ENCODE measurements around the gene HS1BP3.

HS1BP3 gene

GRCh38 chr2:20691076-20691734 is 40.3 kb upstream of the HS1BP3 start:
- TF ChIP-seq, protein P1, sequence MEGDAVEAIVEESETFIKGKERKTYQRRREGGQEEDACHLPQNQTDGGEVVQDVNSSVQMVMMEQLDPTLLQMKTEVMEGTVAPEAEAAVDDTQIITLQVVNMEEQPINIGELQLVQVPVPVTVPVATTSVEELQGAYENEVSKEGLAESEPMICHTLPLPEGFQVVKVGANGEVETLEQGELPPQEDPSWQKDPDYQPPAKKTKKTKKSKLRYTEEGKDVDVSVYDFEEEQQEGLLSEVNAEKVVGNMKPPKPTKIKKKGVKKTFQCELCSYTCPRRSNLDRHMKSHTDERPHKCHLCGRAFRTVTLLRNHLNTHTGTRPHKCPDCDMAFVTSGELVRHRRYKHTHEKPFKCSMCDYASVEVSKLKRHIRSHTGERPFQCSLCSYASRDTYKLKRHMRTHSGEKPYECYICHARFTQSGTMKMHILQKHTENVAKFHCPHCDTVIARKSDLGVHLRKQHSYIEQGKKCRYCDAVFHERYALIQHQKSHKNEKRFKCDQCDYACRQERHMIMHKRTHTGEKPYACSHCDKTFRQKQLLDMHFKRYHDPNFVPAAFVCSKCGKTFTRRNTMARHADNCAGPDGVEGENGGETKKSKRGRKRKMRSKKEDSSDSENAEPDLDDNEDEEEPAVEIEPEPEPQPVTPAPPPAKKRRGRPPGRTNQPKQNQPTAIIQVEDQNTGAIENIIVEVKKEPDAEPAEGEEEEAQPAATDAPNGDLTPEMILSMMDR (IDR thresholded peaks at IDR 0.05; ENCODE audit: insufficient read depth, low read depth, low read length, missing control alignments) = no peak
- no peak overlapping the region for H3K4me3 ChIP-seq (ENCODE audit: low read length)
- DNase-seq (ENCODE audit: low read depth) = no peak

DNA sequence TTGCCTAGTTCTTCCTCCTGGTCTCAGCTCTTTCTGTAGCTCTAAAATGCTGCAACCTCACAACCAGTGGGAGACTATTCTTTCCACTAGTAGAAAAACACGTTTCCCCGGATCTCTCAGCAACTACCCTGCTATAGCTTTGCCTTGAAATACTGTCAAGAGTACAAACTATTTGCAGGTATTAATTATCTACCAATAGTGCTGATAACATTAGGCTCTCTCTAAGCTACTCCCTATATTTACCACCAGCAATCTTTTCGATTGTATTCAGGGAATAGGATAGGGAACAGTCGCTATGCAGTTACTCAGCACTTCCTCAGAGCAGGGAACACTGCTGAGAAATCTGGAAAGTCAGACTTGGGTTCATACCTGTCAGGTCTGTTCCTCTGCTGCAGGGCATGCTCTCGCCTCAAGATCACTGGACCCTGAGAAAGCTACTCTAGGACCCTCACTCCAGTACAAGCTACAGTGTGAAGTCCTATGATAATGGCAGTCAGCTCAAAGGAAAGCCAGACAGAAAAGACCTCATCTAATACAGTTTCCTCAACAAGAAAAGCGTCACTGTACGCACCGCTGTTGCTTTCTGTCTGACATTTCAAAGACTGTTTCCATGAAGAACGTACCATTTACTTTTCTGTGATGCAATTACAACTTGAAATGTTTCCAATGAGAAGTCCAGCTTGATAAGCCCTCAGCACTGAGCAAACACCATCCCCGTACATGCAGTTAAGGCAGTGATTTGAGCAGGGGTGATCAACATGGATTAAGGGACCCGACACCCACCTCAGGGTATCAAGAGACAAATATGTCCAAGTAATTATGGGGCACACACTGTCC is 38.7 kb upstream of the HS1BP3 start:
- TF ChIP-seq, protein P1 (IDR thresholded peaks at IDR 0.05; ENCODE audit: insufficient read depth, low read depth, low read length, missing control alignments) = no peak
- no peak overlapping the region for H3K4me3 ChIP-seq (ENCODE audit: low read length)
- no peak for DNase-seq (ENCODE audit: low read depth)

DNA sequence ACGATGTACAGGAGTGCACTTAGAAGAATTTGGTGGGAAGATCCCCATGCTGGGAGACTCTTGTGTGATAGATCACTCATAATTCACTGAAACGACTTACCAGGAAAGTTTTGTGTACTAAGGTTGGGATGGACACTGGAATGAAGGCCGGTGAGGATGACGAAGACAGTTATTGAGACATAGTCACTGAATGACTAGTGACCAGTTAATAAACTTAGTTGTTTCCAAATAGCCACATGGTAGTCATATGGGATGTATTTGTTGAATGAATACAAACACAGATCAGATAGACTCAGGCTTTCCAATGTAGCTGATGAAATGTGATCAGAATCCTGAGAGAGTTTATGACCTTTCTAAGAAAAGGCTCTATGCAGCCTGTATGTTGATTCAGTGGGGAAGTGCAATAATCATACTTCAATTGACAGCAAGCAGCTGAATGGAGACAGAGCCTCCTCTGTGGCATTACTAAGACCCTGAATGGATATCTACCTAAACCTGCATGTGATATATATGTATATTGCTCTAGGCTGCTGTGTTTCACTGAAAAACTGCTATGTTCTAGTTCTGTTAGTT is 36.4 kb upstream of the HS1BP3 start:
- no peak overlapping the region for H3K4me3 ChIP-seq (ENCODE audit: low read length)
- TF ChIP-seq, protein P1 (IDR thresholded peaks at IDR 0.05; ENCODE audit: insufficient read depth, low read depth, low read length, missing control alignments) = no peak
- no peak for DNase-seq (ENCODE audit: low read depth)

DNA sequence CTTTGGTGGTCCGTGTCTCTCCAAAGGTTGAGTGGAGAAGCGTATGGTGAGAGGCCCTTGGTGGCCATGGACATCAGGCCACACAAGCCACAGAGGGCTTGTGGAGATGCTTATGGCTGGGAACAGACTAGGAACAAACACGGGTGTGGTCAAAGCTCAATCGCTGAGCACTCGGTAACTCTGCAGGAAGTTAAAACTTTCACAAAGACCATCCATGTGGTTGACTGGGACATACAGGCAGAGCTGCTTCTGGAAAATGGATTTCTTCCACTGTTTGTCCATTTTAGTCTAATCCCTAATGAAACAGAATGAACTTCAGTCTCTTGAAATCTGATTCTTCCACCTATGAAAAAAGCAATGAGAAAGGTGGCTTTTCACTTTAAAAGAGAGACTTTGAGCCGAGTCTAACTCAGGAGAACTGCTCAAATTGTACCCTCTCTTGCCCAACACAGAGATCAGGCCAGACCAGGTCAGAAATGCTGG is 33.7 kb upstream of the HS1BP3 start:
- DNase-seq (ENCODE audit: low read depth) = no peak
- H3K4me3 ChIP-seq (ENCODE audit: low read length) = no peak overlapping the region
- TF ChIP-seq, protein P1 (IDR thresholded peaks at IDR 0.05; ENCODE audit: insufficient read depth, low read depth, low read length, missing control alignments) = no peak

GRCh38 chr2:20682167-20682920 is 31.4 kb upstream of the HS1BP3 start:
- TF ChIP-seq, protein P1 (IDR thresholded peaks at IDR 0.05; ENCODE audit: insufficient read depth, low read depth, low read length, missing control alignments) = peak; percentile 37
- no peak for DNase-seq (ENCODE audit: low read depth)
- H3K4me3 ChIP-seq (ENCODE audit: low read length) = no peak overlapping the region

GRCh38 chr2:20680744-20681375 is 30.0 kb upstream of the HS1BP3 start:
- H3K4me3 ChIP-seq (ENCODE audit: low read length) = no peak overlapping the region
- no peak for DNase-seq (ENCODE audit: low read depth)
- TF ChIP-seq, protein P1 (IDR thresholded peaks at IDR 0.05; ENCODE audit: insufficient read depth, low read depth, low read length, missing control alignments) = no peak

Data from epithelial cell of esophagus (primary cell).